Fibroblast of lung (primary cell): Measurements from ENCODE around the gene STK32B. TPM values are rescaled to one million over a fixed set of nuclear protein-coding genes. Genes with fewer than 3 reads are reported as not detected.

Source experiments
- DNase-seq, 2 donors: peaks; one replicate each; pipeline versions ENCODE4 v3.0.0 to v3.0.0-alpha.2; 2010; ENCODE audit warnings: low read depth in 2 of 2
- H2AFZ ChIP-seq: 2 replicates; pipeline ENCODE4 v1.5.1; 2012; ENCODE audit warnings: low read length, control low read depth, inconsistent platforms
- H3K27ac ChIP-seq: 2 replicates; pipeline ENCODE4 v1.5.1; 2011; ENCODE audit warnings: low read length, control low read depth; ENCODE audit not compliant: insufficient read depth
- H3K27me3 ChIP-seq: 2 replicates; pipeline ENCODE4 v1.5.1; 2011; ENCODE audit warnings: mild to moderate bottlenecking, low read length; ENCODE audit not compliant: control insufficient read depth, insufficient read depth
- H3K36me3 ChIP-seq: 2 replicates; pipeline ENCODE4 v1.5.1; 2011; ENCODE audit warnings: low read length; ENCODE audit not compliant: control insufficient read depth, insufficient read depth
- H3K4me1 ChIP-seq: 2 replicates; pipeline ENCODE4 v1.5.1; 2011; ENCODE audit warnings: low read length; ENCODE audit not compliant: control insufficient read depth, insufficient read depth; ENCODE audit errors: extremely low read depth
- H3K4me2 ChIP-seq: 2 replicates; pipeline ENCODE4 v1.5.1; 2011; ENCODE audit warnings: low read length, control low read depth; ENCODE audit not compliant: insufficient read depth; ENCODE audit errors: extremely low read depth
- H3K4me3 ChIP-seq, 4 experiments: fragments of 200-600 bp in 1 of 4; sonication (generic) in 1 of 4; replicated peaks in 1 of 4; 2 replicates each; pipeline ENCODE4 v1.5.1; 2011 to 2016; ENCODE audit warnings: low read length in 4 of 4, low read depth in 3 of 4, mild to moderate bottlenecking in 3 of 4, control low read depth in 2 of 4, inconsistent platforms in 1 of 4, mixed read lengths in 1 of 4; ENCODE audit not compliant: insufficient read depth in 1 of 4; ENCODE audit errors: control extremely low read depth in 1 of 4
- H3K79me2 ChIP-seq: 2 replicates; pipeline ENCODE4 v1.5.1; 2012; ENCODE audit warnings: mild to moderate bottlenecking, low read length, inconsistent platforms; ENCODE audit not compliant: control insufficient read depth, insufficient read depth
- H3K9ac ChIP-seq: 2 replicates; pipeline ENCODE4 v1.5.1; 2011; ENCODE audit warnings: mild to moderate bottlenecking, low read length, control low read depth; ENCODE audit not compliant: insufficient read depth
- H3K9me3 ChIP-seq: 2 replicates; pipeline ENCODE4 v1.5.1; 2012; ENCODE audit warnings: low read depth, low read length; ENCODE audit not compliant: control insufficient read depth, insufficient read depth
- H4K20me1 ChIP-seq: 2 replicates; pipeline ENCODE4 v1.5.1; 2011; ENCODE audit warnings: low read length; ENCODE audit not compliant: control insufficient read depth, insufficient read depth; ENCODE audit errors: extremely low read depth
- EZH2 ChIP-seq: IDR thresholded peaks from 2 replicates; pipeline ENCODE4 v1.5.1; 2012; ENCODE audit warnings: low read length, control low read depth, mild to moderate bottlenecking; ENCODE audit errors: missing control alignments
- polyA plus RNA-seq, 2 donors: library from polyadenylated mRNA; depleted of rRNA in 1 of 2; stranded (reverse) in 1 of 2; unstranded in 1 of 2; fragments of >200 nt; gene quantifications; 2 replicates each; pipeline ENCODE4 v1.2.1, GENCODE V29; 2011 to 2012; ENCODE audit warnings: missing spikeins in 1 of 2
- total RNA-seq: library from RNA; depleted of rRNA; stranded (reverse); fragments of >200 nt; gene quantifications from 2 replicates; pipeline ENCODE4 v1.2.1, GENCODE V29; 2014
- TF ChIP-seq, protein P1 (sequence below), 2 donors: IDR thresholded peaks in 1 of 2; conservative IDR thresholded peaks in 1 of 2; 1 replicate in 1 of 2; 2 replicates in 1 of 2; pipeline ENCODE4 v1.5.1; 2011 to 2012; ENCODE audit warnings: low read length in 2 of 2, control low read depth in 1 of 2, inconsistent platforms in 1 of 2, low read depth in 1 of 2, mild to moderate bottlenecking in 1 of 2

The STK32B gene
- total and polyA plus RNA-seq, 2 donors (not counting 1 experiment from before 2014, with no cell fraction given) = 0.50 to 1.4 TPM

- H3K9ac ChIP-seq = no peak overlapping the region
- no peaks in the 10 kb centered on the region for H3K9me3 ChIP-seq
- no peak for DNase-seq
- TF ChIP-seq, protein P1, sequence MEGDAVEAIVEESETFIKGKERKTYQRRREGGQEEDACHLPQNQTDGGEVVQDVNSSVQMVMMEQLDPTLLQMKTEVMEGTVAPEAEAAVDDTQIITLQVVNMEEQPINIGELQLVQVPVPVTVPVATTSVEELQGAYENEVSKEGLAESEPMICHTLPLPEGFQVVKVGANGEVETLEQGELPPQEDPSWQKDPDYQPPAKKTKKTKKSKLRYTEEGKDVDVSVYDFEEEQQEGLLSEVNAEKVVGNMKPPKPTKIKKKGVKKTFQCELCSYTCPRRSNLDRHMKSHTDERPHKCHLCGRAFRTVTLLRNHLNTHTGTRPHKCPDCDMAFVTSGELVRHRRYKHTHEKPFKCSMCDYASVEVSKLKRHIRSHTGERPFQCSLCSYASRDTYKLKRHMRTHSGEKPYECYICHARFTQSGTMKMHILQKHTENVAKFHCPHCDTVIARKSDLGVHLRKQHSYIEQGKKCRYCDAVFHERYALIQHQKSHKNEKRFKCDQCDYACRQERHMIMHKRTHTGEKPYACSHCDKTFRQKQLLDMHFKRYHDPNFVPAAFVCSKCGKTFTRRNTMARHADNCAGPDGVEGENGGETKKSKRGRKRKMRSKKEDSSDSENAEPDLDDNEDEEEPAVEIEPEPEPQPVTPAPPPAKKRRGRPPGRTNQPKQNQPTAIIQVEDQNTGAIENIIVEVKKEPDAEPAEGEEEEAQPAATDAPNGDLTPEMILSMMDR (conservative IDR thresholded peaks at IDR 0.05 in 1 of 2, IDR thresholded peaks at IDR 0.05 in 1 of 2; ENCODE audit: low read depth in 1 of 2, low read length in 2 of 2) = no peak
- TF ChIP-seq EZH2 = no peak
- H3K79me2 ChIP-seq = no peaks in the 10 kb centered on the region
- no peak overlapping the region for H3K27ac ChIP-seq
- no peak overlapping the region for H2AFZ ChIP-seq
- H3K4me1 ChIP-seq = no peaks in the 10 kb centered on the region
- H3K36me3 ChIP-seq = no peaks in the 10 kb centered on the region
- H4K20me1 ChIP-seq = no peaks in the 10 kb centered on the region
- H3K4me3 ChIP-seq = no peak overlapping the region
- no peak overlapping the region for H3K4me2 ChIP-seq
- H3K27me3 ChIP-seq = no peaks in the 10 kb centered on the region
Measured at GRCh38 chr4:5256421-5256820, 205.1 kb downstream of the STK32B start.

DNA sequence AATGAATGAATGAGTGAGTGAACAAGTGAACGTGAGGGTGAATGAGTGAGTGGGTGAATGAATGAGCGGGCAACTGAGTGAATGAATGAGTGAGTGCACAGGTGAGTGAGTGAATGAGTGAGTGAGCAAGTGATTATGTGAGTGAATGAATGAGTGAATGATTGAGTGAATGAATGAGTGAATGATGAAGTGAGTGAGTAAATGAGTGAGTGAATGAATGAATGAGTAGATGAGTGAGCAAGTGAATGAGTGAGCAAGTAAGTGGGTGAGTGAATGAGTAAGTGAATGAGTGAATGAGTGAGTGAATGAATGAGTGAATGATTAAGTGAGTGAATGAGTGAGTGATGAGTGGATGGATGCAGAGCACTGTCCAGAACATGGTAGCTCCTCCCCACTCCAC, 205.8 kb downstream of the STK32B start:
- Histone ChIP-seq H3K4me1 (no peaks in the 10 kb centered on the region), H3K4me2 (no peak overlapping the region)

DNA sequence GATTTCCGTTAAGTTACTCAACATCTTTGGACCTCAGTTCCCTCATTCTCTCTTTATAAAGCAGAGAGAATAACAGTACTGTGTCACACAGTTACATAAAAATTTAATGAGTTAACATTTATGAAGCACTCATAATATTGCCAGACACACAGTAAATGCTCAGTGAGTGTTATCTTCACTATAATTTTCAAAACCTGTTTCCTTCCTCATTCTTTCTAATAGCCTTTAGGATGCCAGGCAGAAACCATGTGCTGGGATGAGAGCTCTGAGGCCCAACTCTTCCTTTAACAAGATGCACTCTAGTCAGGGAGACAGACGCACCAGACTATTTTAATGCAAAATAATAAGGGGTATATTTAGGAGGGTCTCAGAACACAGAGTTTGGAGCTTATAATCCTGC, 208.2 kb downstream of the STK32B start:
- Histone ChIP-seq H2AFZ (no peak overlapping the region), H3K27ac (no peak overlapping the region), H3K4me2 (no peak overlapping the region), H3K9me3 (no peaks in the 10 kb centered on the region), H3K36me3 (no peaks in the 10 kb centered on the region), H3K27me3 (no peaks in the 10 kb centered on the region), H3K4me3 (no peak overlapping the region), H3K79me2 (no peaks in the 10 kb centered on the region), H3K9ac (no peak overlapping the region), H4K20me1 (no peaks in the 10 kb centered on the region), H3K4me1 (no peaks in the 10 kb centered on the region)
- no peak for TF ChIP-seq EZH2
- TF ChIP-seq, protein P1 (conservative IDR thresholded peaks at IDR 0.05 in 1 of 2, IDR thresholded peaks at IDR 0.05 in 1 of 2; ENCODE audit: low read depth in 1 of 2, low read length in 2 of 2) = no peak
- no peak for DNase-seq

More for the DNA sequence above, 205.8 kb downstream of the STK32B start:
- no peak for DNase-seq
- no peaks in the 10 kb centered on the region for H3K9me3 ChIP-seq
- no peaks in the 10 kb centered on the region for H3K79me2 ChIP-seq
- no peaks in the 10 kb centered on the region for H3K27me3 ChIP-seq
- H3K36me3 ChIP-seq = no peaks in the 10 kb centered on the region
- no peak overlapping the region for H3K9ac ChIP-seq
- H4K20me1 ChIP-seq = no peaks in the 10 kb centered on the region
- no peak overlapping the region for H2AFZ ChIP-seq
- no peak overlapping the region for H3K27ac ChIP-seq
- no peak overlapping the region for H3K4me3 ChIP-seq
- TF ChIP-seq, protein P1 (conservative IDR thresholded peaks at IDR 0.05 in 1 of 2, IDR thresholded peaks at IDR 0.05 in 1 of 2; ENCODE audit: low read depth in 1 of 2, low read length in 2 of 2) = no peak
- no peak for TF ChIP-seq EZH2
